RKO (cell line): ENCODE results near the gene ADARB2.

Source experiments
- DNase-seq: peaks from one replicate; pipeline ENCODE4 v3.0.0-alpha.2; 2016; ENCODE audit warnings: low spot score

Gene ADARB2

DNA sequence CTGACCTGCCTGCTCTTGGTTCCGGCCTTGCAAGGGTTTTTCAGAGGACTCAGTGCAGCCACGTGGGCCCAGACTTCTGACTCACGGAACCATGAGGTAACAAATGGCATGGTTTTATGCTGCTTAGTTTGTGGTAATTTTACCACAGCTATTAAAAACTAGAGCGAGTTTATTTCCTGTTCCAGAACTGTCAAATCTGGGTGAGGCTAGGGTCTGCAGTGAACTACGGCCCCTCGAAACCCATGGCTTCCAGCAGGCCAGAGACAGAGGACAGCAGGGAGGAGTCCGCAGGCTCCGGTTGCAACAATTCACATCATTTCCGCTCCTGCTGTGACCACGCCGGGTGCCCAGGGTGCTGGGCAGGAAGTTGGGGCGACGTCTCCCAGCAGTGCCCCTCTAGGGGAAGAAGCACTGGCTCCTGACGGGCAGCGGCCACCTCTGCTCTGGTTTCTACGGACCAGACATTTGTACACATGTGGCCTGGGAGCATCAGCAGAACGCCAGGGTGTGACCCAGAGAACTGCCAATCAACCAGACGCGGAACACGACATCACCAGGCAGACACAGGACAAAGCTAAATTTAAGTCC, 74.8 kb downstream of the ADARB2 start:
- DNase-seq = no peak

DNA sequence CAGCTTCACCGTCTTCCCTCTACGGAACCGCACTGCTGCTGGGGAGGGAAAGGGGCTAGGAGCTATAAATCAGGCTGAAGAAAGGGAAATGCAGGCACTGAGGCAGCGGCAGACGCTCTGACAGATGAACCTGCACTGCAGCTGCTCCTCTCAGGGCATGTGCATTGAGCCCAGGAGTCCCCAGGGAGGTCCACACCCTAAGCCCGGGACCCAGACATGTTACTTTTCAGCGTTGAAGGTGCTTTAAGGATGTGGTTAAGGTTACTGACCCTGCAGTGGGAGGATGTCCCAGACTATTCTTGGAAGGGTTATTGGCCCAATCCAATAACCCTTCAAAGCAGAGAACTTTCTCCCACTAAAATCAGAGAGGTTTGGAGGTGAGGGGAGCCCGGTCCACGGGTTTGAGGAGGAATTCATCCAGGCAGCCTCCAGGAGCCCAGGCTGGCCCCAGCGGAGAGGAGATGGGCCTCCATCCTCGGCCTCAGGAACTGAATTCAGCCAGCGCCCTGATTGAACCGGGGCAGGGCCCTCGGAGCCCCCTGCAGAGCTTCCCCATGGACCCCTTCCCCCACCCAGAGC, 75.4 kb downstream of the ADARB2 start:
- DNase-seq = no peak

DNA sequence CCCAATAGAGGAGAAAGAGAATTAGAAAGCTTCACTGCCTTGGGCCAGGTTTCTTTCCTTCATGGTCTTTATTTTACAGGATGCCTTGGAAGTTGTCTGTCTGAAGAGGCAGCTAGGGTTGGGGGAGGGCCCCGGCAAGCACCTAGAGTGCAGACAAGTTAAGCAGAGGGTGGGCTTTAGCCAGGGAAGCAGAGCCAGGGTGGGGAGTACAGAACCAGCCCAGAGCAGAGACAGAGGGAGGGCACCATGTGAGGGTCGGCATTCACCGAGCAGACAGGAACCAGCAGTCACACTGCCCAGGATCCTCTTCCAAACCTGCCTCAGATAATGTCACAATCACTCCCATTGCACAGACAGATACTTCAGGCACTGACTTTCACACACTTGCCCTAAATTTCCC, 75.9 kb downstream of the ADARB2 start:
- DNase-seq = no peak

DNA sequence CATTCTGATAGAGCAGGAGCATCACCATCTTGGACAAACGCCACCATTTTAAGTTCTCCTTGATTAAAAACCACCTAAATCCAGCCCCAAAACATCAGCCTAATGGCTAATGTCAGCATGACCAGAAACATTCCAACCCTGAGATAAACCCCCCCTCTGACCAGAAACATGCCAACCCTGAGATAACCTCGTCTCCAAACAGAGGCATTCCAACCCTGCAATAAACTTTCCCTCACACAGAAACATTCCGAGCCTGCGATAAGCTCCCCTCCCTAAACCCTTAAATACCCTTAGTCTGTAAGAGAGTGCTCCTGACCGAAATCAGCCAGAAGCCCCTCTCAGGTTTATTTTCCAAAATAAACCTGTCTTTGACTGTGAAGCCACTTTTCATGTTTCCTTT, 76.5 kb downstream of the ADARB2 start:
- no peak for DNase-seq

DNA sequence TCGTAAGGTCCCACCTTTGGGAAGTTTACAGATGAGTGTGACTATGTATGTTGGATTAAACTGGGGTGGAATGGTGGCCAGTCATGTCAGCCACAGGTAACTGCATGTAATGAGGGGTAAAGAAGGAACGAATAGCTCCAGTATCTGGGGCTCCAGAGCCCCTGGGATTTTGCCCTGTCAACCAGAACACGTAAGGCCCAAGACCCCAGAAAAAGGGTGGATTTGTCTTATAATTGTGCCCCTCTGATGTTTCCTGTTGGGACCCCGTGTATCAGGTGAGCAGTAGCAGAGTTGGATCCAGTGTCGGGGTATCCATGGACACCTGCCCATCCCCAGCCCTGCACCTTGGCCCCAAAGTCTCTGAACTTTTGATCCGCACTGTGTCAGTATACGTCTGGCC, 76.9 kb downstream of the ADARB2 start:
- no peak for DNase-seq

DNA sequence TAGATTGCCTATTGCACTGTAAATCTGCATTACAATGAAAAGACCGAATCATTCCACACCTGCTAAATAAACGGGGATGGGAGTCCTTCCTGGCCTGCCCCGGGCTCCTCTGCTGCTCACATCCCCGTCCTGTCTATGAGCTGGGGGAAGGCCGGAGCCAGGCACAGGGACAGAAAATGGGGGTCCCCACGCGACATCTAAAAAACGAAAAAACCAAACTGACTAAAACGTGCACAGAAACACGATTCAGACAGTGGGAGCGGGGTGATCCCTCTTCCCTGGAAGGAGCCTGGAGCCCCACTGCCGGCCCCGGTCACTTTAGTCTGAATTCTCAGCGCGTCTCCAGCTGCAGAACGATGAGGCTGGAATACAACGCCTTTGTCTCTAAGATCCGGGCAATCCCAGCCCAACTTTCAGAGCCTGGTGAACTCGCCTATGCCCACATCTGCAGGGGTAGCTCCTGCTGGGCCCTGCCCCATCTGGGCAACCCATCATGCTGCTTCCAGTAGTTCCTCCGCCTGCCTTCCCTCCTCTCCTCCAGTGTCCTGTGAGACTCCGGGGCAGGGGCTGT, 78.0 kb downstream of the ADARB2 start:
- no peak for DNase-seq

DNA sequence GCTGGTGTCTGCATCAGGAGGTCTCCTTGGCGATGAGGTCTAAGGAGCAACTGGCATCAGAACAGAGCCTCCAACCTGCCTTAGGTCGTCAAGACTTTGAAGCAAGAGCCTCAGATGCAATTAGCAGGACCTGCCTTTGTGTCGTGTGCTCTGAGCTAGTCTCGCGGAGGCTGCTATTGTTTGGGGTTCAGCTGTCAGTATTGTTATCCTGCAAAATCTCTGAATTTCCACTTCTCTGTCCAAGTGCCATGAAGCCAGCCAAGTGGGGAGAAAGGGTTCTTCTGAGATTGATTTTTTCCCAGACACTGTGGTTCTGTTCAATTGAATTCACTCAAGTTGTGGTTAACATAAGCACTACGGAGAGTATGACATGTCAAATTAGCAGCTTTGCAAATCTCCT, 78.7 kb downstream of the ADARB2 start:
- no peak for DNase-seq

DNA sequence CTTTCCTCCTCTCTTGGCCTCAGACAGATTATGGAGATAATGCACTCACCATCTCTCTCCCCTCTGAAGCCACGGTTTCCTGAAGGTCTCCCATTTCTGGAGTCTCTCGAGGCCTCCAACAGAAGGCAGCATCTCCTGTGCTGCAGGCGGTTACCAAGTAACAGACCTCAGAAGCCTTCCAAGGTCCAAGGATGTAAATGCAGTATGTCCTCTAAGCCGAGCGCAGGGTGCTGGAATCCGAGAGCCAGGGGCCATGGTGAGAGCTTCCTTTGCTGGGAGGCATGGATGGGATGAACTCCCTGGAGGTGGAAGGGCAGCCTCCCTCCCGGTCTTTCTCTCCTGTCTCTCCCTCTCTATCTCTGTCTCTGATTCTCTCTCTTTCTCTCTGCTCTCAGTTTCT, 79.8 kb downstream of the ADARB2 start:
- no peak for DNase-seq

DNA sequence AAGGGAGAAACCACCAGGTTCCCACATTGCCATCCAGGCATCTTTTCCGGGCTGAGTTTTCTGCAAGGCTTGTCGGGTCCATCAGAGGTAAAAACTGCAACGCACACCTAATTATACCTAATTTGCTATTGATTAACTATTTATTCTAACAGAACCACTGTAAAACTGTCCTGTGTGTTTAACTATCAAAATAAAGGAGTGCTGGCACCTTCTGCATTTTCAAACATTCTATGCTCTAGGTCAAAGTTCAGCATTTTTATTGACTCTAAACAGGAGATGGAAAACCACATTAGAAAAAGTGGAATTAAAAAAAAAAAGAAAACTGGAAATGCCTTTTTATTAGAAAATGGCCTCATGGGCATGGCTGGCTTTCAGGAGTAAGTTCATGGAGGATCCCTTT, 82.0 kb downstream of the ADARB2 start:
- no peak for DNase-seq

DNA sequence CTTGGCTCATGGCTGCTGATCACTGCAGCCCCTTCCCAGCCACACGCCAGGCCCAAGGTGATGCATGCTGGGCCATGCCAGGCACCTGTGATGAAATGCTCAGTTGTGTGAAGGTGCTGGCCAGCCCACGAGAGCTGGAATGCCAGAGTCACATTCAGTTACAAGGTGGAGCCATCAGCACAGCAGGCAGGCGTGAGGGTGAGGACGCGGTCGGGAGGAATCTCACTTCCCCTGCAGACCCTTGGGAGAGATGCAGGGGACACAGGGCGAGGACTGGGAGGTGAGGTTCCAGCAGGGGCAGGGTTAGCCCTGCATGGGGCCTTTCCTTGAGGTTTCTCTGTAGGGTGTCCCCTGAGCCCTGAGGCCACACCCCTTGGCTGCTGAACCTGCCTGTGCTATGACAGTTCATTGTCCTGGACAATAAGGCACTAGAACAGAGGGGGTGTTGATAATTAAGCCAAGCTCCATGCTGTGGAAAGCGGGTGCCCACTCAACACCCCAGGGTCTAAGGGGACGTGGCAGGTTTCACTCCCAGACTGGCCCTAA, 82.4 kb downstream of the ADARB2 start:
- DNase-seq = no peak

DNA sequence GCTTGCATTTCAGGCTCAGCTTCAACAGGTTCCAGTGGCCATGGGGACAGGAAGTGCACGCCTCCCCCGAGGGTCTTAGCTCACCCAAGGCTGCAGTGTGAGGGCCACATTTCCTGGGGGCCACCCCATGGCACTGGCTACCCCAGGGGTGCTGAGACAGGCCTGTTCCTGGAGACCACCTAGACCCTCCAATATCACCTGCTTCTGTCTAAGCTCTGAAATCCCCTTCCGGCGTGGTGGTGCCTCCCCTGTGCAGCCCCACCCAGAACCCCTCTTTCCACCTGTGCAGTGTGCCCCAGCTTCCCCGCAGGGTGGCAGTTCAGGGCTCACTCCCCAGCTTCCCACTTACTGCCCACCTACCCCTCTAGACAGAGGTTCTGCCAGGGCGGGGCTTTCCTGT, 83.1 kb downstream of the ADARB2 start:
- no peak for DNase-seq

DNA sequence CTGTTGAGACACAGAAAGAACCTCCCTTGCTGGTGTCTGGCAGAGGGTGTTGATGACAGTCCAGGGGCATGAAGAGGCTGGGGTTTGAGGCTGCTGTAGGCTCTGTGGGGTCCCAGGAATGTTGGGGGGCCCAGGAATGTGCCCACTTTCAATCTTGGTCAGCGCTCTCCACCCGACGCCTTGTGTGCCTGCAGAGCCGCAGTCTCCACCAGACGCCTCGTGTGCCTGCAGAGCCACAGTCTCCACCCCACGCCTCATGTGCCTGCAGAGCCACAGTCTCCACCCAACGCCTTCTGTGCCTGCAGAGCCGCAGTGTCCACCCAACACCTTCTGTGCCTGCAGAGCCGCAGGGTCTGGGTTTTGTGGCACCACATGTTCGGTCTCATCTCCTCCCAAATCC, 84.0 kb downstream of the ADARB2 start:
- no peak for DNase-seq

DNA sequence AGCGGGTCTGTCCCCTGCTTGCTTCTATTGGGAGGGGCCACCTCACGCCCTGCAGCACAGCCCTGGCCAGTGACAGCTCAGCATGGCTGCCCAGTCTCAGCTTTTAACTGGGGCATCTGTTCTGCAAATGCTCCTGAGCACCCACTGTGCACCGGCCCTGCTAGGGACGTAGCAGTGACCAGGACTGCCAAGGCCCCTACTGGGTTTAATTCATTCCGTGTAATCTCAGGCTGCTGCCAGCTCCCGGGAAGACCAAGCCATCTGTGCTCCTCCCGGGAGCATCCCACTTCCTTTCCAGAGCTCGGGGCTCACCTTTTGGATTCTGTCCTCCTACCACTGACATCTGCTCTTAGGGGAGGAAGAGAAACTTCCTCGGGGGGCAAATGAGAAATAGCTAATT, 85.2 kb downstream of the ADARB2 start:
- DNase-seq = no peak

DNA sequence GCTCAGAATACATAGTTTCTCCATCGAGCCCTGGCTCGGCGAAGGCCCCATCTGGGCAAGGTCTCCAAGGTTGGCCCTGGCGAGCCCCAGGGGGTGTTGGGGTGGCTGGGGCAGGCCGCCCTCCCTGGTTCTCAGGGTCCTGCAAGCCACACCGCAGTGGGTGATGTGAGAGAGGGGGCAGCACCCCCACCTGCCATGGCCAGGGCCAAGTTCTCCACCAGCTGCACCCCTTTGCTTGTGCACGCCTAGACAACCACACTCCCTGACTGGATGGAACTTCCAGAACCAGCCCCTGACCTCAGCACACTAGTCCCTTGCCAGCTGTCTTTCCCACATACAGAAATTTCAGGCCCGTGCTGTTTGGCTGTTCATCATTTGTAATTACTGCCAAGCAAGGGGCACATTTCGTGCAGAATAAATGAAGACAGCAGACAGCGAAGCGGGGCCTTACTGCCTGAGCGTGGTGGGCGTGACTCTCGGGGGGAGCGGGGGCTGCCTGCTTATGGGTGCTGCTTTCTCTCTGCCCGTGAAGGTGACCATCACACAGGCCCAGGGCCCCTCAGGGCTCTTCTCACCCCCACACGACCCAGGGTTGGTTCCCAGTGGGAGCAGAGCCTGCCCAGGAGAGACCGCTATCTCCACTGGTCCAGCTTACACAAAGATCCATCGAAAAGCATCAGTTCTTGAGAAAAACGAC, 85.9 kb downstream of the ADARB2 start:
- no peak for DNase-seq

DNA sequence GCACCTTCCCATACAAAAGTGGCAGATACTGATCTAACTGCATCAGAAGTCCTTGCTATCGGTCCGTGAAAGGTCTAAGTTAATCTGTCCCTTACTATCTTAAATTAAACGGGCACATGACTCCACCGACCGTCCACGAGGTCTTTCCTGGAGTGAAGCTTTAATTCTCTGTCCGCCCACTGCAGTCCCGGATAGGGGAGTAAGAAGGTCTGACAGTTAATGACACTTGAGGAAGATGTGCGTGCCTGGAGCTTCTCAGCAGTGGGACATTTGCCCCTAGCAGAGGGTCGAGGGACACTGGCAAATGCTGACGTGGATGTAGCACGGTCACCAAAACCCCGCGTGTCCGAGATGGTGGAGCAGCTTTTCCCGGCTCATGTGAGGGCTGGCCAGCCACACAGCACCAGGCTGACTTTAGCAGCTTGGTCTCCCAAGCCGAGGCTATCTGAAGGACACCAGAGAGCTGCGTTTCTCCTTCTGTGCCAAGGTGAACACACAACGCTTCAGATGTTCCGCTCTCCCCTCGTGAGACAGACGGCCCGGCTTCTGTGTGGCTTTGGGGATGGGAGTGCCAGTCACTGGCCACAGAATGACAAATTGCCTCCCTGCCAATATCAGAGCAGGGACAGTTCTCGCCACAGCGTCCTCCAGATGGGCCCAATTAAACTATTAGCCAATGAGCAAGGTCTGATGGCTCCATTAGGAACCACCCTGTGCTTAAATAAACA, 86.6 kb downstream of the ADARB2 start:
- DNase-seq = no peak

DNA sequence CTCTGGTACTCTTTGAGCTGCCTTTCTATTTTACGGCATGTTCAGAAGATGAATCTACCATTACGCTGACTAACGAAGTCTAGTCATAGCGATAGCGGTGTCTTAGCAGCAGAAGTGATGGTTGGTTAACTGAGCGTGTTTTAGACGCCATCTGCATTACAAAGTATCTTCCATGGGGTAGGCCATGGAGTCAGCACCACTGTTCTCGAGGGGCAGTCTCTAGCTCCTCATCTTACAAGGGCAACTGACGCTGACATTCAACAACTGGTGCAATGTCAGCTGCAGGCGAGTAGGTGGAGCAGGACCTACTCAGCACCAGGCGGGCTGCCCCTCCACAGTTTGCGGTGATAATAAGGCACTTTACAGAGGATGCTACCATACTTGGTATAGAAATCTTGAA, 88.7 kb downstream of the ADARB2 start:
- DNase-seq = no peak

DNA sequence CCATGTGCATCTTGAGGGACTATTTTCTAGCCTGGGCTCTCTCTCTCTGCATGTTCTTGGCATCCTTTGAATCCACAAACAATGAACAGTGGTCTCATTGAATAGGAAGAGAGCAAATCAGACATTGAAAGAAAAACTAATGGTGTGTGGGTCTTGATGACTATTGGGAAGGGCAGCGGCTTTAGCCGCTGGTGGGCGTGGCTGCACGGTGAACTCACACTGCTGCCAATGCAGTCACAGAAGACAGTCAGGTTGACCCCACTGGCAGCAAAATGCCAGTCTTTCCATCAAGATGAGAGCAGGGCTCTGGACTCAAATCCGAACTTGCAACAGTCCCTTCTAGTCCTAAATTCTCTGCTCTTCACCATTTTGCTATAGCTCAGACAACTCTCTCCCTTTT, 91.0 kb downstream of the ADARB2 start:
- no peak for DNase-seq

DNA sequence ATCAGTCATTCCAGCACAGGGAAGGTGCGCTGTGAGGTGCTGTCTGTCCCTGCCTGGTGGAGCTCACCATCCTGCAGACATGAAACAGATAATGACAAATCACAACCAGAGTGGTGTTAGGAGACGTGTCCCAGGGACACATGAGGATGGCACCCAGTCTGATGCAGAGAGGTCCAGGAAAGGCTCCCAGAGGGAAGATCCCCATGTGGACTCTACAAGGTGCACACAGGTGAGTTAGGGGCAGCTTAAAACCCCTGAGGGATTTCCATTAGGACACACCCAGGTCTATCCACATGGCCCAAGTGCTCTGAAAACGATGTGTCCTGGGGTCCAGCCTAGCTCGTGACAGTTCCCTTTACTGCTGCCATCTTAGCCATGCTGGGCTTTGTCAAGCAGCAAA, 91.4 kb downstream of the ADARB2 start:
- no peak for DNase-seq

DNA sequence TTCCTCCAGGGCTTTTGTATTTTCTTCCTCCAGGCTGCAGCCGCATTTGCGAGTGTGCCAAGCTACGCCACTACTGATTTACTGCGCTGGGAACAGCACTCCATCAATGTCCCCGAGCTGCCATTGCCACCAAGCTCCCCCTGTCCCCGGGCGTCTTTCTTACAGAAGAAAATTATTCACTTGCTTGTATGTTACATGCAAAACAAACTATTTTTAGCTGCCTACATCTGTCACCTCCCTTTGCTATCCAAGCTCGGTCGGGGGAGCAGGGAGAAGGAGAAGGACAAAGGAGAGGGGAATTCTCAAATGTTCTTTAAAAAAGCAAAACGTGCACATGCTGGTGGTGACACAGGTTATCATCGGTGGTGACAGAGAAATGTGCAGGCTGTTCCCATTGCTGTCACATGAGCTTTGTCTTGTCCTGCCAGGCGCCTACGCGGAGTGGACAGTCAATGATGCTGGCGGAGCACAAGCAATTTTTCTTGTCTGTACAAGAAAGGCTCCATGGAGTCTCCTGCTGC, 93.1 kb downstream of the ADARB2 start:
- DNase-seq = no peak

DNA sequence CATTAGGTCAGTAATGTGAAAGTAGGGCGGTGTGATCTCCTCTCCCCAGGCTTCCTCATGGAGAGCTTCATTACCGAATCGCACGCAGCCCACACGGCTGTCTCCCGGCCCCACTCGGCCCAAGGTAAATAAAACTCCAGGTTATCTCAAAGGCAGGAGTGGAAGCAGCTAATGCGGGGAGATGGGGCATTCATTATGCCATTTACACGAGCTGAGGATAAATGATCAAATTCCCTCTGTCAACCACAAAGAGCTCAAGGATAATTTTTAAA, 93.5 kb downstream of the ADARB2 start:
- no peak for DNase-seq

DNA sequence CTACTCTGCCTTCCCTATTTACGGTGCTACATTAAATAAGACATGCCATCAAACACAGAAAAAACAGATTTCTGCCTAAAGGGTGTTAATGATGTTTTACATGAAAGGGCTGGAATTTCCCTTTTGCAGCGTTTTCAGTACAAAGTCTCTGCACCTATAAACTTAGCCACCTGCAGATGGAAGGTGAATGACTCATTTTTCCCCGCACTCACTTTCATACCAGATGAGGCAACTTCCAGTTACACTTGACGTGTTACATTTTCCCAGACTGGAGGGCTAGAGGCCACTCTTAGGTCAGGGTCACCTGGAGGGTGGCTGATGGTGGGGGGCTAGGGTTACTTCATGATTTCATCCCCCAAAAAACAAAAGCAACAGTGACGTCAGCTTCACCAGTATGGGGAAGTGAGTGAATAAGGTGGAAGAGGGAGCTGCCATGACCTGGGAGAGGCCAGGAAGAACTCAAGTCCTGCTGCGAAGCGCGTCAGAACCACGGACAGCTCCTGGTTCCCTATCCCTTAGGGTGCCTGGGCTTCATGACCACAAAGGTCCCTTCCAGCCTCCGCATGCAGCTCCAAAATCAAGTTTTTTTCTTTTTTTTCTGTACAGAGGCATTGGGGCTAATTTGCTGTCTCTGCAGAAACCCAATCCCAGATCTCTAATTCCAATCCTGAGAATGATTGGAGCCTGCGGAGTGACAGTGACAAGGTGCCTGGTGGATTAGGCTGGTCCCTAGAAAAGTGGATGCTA, 94.0 kb downstream of the ADARB2 start:
- DNase-seq = peak; percentile 46

DNA sequence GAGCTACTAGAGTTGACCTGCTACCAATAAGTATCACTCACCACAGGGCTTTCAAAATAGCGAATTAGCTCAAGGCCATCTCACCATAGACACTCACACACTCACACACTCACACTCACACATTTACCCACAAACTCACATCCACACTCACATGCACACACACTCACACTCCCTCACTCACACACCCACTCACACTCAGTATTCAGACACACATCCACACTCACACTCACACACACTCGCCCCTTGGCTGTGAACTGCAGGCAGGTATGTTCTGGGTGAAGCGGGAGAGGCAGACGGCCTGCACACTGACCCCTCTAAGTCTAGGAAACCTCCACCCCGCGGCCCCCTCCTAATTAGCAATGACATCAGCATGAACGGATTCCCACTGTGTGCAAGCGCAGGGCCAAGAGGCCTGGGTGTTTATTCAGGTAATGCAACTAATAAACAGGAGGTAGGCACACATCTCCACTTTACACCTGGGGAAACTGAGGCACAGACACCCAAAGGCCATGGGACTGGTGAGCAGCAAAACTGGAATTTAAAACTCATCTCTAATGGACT, 94.6 kb downstream of the ADARB2 start:
- DNase-seq = no peak
